Measurements from ENCODE around the gene DNPEP. TPM values are rescaled to one million over a fixed set of nuclear protein-coding genes. Genes with fewer than 3 reads are reported as not detected.

Gene DNPEP
- total RNA-seq: 10 to 100 TPM; 41.6 to 62.9 TPM
- polyA plus RNA-seq (ENCODE audit: insufficient read length in 6 of 6): 10 to 100 TPM; 60.6 to 86.4 (median 72.9) TPM
- long read RNA-seq, donor 1, transcript DNPEP-201 (15 exons, 2,425 nt): major isoform, 20 of 36 reads
- long read RNA-seq, donor 1, partial matches to known transcripts: 9 of 36 reads
- long read RNA-seq, donor 1, other reads (novel, unspliced or antisense): 0 of 36 reads
- long read RNA-seq, donor 2, transcript DNPEP-201 (15 exons, 2,425 nt): major isoform, 11 of 22 reads
- long read RNA-seq, donor 2, partial matches to known transcripts: 7 of 22 reads
- long read RNA-seq, donor 2, other reads (novel, unspliced or antisense): 0 of 22 reads
- long read RNA-seq, donor 3, transcript DNPEP-201 (15 exons, 2,425 nt): major isoform, 11 of 13 reads
- long read RNA-seq, donor 3, partial matches to known transcripts: 0 of 13 reads
- long read RNA-seq, donor 3, other reads (novel, unspliced or antisense): 0 of 13 reads
- long read RNA-seq, donor 4, transcript DNPEP-201 (15 exons, 2,425 nt): major isoform, 7 of 18 reads
- long read RNA-seq, donor 4, partial matches to known transcripts: 7 of 18 reads
- long read RNA-seq, donor 4, other reads (novel, unspliced or antisense): 2 of 18 reads
- long read RNA-seq, donor 5, transcript DNPEP-201 (15 exons, 2,425 nt): major isoform, 13 of 23 reads
- long read RNA-seq, donor 5, partial matches to known transcripts: 8 of 23 reads
- long read RNA-seq, donor 5, other reads (novel, unspliced or antisense): 0 of 23 reads
- long read RNA-seq, donor 6, transcript DNPEP-201 (15 exons, 2,425 nt): major isoform, 15 of 25 reads
- long read RNA-seq, donor 6, partial matches to known transcripts: 5 of 25 reads
- long read RNA-seq, donor 6, other reads (novel, unspliced or antisense): 0 of 25 reads
- long read RNA-seq, donor 7, transcript DNPEP-201 (15 exons, 2,425 nt): major isoform, 9 of 13 reads
- long read RNA-seq, donor 7, partial matches to known transcripts: 0 of 13 reads
- long read RNA-seq, donor 7, other reads (novel, unspliced or antisense): 0 of 13 reads
- long read RNA-seq, donor 8, transcript DNPEP-201 (15 exons, 2,425 nt): major isoform, 17 of 29 reads
- long read RNA-seq, donor 8, partial matches to known transcripts: 9 of 29 reads
- long read RNA-seq, donor 8, other reads (novel, unspliced or antisense): 0 of 29 reads
- long read RNA-seq, donor 9: 0 reads
- long read RNA-seq, donor 10, transcript DNPEP-201 (15 exons, 2,425 nt): major isoform, 28 of 57 reads
- long read RNA-seq, donor 10, partial matches to known transcripts: 8 of 57 reads
- long read RNA-seq, donor 10, other reads (novel, unspliced or antisense): 14 of 57 reads
- long read RNA-seq, donor 11, transcript DNPEP-201 (15 exons, 2,425 nt): major isoform, 5 of 5 reads
- long read RNA-seq, donor 11, partial matches to known transcripts: 0 of 5 reads
- long read RNA-seq, donor 11, other reads (novel, unspliced or antisense): 0 of 5 reads
- long read RNA-seq, donor 12, transcript DNPEP-201 (15 exons, 2,425 nt): major isoform, 11 of 21 reads
- long read RNA-seq, donor 12, partial matches to known transcripts: 6 of 21 reads
- long read RNA-seq, donor 12, other reads (novel, unspliced or antisense): 0 of 21 reads

DNA sequence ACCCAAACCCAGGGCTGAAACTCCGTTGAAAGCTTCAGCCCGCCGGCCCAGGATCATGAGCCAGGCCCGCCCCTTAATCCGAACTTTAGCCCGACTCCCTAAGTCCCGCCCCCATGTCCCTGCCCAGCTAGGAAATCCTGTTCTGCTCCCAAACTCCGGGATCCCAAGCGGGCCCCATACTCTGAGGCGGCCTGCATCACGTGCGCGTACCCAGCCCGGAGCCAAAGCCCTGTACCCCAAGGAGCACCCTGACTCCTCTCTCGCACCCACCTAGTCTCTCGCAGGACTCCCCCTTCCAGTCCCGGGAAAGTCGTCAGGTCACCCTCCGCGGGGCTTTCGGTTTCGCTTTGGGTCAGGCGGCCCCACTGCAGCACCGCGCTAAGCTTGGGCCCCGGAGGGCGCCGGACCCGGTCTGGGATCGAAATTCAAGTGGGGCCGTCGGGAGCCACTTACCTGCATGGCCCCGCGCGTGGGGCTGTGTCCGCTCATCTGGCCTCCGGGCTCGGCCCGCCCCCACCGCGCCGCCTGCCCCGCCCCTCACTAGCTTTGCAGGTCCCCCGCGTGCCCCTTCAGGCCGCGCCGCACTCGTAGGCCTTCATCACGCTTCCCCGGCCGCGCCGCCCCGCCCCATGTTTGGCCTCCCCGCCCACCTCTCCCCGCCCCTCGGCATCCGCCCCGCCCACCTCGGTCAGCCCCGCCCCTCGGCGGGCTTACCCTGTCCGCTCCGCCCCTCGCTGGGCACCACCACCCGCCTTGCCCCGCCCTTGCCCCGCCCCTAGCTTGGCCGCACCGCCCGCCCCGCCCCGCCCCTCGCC is at the start of gene DNPEP:
DNPEP (minus strand) TSS at position 607 of the 815 bp plus-strand sequence; CDS start at position 489, 118 bp downstream.
- Histone ChIP-seq H3K27ac (peak within 1 kb of the TSS; percentile 84 to 91), H3K36me3 (peaks cover 0 to 37% of the 10 kb centered on the region in 2 donors), H3K27me3 (no peaks in the 10 kb centered on the region), H3K4me3 (peak within 1 kb of the TSS; percentile 61 to 66), H3K9me3 (no peaks in the 10 kb centered on the region), H3K4me1 (peaks cover 7 to 41% of the 10 kb centered on the region in 2 donors)
- DNase-seq: peak; percentile 77 to 99 (median 90)
- peak; percentile 83 for ATAC-seq
- intact Hi-C loops (cut with DNase I): no loop called here
- no peak for TF ChIP-seq CTCF (IDR thresholded peaks at IDR 0.05)

DNA sequence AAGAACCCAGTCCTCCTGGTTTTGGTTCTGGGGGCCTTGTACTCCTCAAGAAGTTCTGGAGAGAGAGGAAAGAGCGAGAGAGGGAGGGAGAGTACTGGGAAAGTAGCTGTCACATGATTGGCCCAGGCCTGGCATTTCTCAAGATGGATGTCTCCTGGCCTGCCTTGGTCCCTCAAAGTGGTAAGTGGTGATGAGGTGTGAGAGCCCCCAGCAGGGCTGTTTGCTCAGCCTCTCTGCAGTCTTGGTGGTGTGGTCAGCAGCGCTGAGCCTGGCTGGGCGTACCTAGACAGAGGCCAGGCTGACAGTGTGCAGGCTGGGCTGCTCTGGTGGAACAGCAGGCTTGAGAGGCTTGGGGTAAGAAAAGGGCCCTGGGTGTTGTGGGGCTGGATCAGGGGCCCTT is 49.4 kb upstream of the DNPEP start:
- H3K36me3 ChIP-seq: no peaks in the 10 kb centered on the region
- no peak for ATAC-seq
- peaks cover 0 to 19% of the 10 kb centered on the region in 2 donors for H3K4me1 ChIP-seq
- H3K4me3 ChIP-seq: no peak overlapping the region
- H3K9me3 ChIP-seq: no peaks in the 10 kb centered on the region
- H3K27ac ChIP-seq: no peak overlapping the region
- no peak for TF ChIP-seq CTCF (IDR thresholded peaks at IDR 0.05)
- no peak for DNase-seq
- peaks cover 24 to 90% of the 10 kb centered on the region in 2 donors for H3K27me3 ChIP-seq
- intact Hi-C loops (cut with DNase I): no loop called here

DNA sequence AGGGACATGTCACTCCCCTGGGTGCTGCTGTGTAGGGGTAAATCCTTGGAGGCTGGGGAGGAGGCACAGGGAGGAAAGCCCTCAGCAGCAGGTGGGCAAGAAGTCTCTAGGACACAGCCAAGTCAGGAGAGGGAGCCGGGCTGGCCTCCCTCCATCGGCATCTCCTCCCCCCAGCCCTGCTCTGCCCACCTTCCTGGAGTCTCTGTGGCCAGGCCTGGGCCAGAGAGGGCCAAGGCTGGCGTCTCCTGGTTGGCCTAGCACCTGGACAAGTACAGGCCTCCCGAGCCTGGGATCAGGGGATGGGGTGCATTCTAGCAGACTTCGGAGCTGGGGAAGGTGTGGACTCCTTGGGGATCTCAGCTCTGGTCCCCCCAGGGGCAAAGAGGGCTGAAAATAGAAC is 48.8 kb upstream of the DNPEP start:
- Histone ChIP-seq H3K27ac (no peak overlapping the region), H3K27me3 (peaks cover 22 to 83% of the 10 kb centered on the region in 2 donors), H3K36me3 (no peaks in the 10 kb centered on the region), H3K4me3 (no peak overlapping the region), H3K4me1 (peaks cover 0 to 17% of the 10 kb centered on the region in 2 donors), H3K9me3 (no peaks in the 10 kb centered on the region)
- no peak for ATAC-seq
- no peak for DNase-seq
- intact Hi-C loops (cut with DNase I): no loop called here
- no peak for TF ChIP-seq CTCF (IDR thresholded peaks at IDR 0.05)

DNA sequence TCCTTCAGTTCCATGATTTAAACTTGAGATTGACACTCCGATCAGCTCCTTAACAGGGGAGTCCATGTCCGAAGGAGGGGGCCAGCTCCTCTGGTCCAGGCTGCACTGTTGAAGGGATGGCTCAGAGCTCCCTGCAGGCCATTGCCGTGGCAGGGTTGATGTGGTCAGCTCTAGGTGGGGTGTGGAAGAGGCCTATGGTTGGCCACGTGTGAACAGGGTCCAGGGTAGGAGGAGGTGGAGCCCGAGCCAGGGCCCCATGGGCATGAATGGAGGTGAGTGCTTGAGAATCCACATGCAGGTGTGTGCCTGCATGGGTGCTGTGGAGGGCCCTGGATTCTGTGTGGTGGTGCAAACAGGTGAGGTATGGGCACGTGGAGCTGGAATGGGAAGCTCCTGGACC is 48.0 kb upstream of the DNPEP start:
- intact Hi-C loops (cut with DNase I): no loop called here
- H3K4me3 ChIP-seq: no peak overlapping the region
- H3K27me3 ChIP-seq: peaks cover 15 to 76% of the 10 kb centered on the region in 2 donors
- ATAC-seq (no peak), DNase-seq (no peak)
- no peak overlapping the region for H3K27ac ChIP-seq
- peaks cover 0 to 9% of the 10 kb centered on the region in 2 donors for H3K4me1 ChIP-seq
- H3K36me3 ChIP-seq: no peaks in the 10 kb centered on the region
- no peaks in the 10 kb centered on the region for H3K9me3 ChIP-seq
- no peak for TF ChIP-seq CTCF (IDR thresholded peaks at IDR 0.05)

All from left lung (tissue), 14 donors.